Adipocyte (in vitro differentiated cells): ENCODE measurements around the gene CDCP1.
"Not testable (repeated sequence)": the region's sequence is repeated elsewhere in the genome, so short reads cannot be mapped to it uniquely, and the experiment has no call there.

Experiments
- DNase-seq: peaks from one replicate; pipeline ENCODE4 v3.0.0-alpha.2; 2015; ENCODE audit warnings: low read depth
- H3K27me3 ChIP-seq: replicated peaks from 2 replicates; pipeline ENCODE4 v1.7.0; 2013; ENCODE audit warnings: mild to moderate bottlenecking, low read length, moderate library complexity; ENCODE audit not compliant: control insufficient read depth, insufficient read depth
- H3K36me3 ChIP-seq: 2 replicates; pipeline ENCODE4 v1.7.0; 2013; ENCODE audit warnings: low read length, mild to moderate bottlenecking, moderate library complexity; ENCODE audit not compliant: control insufficient read depth, insufficient read depth, severe bottlenecking
- H3K4me1 ChIP-seq: 2 replicates; pipeline ENCODE4 v1.7.0; 2013; ENCODE audit warnings: mild to moderate bottlenecking, low read length, moderate library complexity; ENCODE audit not compliant: control insufficient read depth, insufficient read depth
- H3K4me3 ChIP-seq: 2 replicates; pipeline ENCODE4 v1.7.0; 2013; ENCODE audit warnings: mild to moderate bottlenecking, low read length, moderate library complexity
- H3K9ac ChIP-seq: 2 replicates; pipeline ENCODE4 v1.7.0; 2013; ENCODE audit warnings: mild to moderate bottlenecking, low read length, moderate library complexity
- H3K9me3 ChIP-seq: 2 replicates; pipeline ENCODE4 v1.7.0; 2013; ENCODE audit warnings: mild to moderate bottlenecking, low read length, moderate library complexity; ENCODE audit not compliant: control insufficient read depth

CDCP1 gene

DNA sequence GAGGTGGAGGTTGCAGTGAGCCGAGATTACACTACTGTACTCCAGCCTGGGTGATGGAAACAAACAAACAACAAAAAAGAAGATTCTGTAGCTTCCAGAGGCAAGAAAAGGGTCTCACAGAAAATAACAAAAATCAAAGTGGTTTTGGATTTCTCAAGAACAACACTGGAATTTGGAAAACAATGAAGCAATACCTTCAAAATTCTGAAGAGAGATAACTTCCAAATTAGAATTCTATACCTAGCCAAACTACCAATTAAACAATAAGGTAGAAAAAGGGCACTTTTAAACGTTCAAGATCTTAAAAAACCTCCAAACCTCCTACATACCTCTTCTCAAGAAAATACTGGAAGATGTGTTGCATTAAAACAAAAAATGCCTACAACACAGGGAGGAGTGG is 4.9 kb upstream of the CDCP1 start:
- no peak overlapping the region for H3K4me3 ChIP-seq
- DNase-seq: no peak
- H3K27me3 ChIP-seq: no peaks in the 10 kb centered on the region
- peaks cover 9% of the 10 kb centered on the region for H3K4me1 ChIP-seq
- no peak overlapping the region for H3K9ac ChIP-seq
- H3K9me3 ChIP-seq: peaks cover 9% of the 10 kb centered on the region
- no peaks in the 10 kb centered on the region for H3K36me3 ChIP-seq

DNA sequence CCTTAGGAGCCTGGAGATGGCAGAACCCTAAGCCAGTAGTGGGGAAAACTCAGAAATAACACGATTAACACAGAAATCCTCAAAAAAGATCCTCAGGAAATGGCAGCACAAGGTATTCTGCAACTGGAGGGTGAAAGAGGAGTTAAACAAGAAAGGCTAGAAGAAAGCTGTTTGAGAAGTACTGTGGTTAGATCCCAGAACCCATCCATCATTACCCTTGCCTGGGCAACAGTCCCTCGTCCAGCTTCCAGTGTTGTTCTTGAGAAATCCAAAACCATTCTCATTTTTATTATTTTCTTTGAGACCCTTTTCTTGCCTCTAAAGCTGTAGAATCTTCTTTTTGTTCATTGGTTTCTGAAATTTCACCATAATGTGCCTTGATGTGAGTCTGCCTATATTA is 2.7 kb upstream of the CDCP1 start:
- Histone ChIP-seq H3K4me1 (peaks cover 9% of the 10 kb centered on the region), H3K36me3 (no peaks in the 10 kb centered on the region), H3K9me3 (peaks cover 9% of the 10 kb centered on the region), H3K4me3 (no peak overlapping the region), H3K27me3 (peaks cover 3% of the 10 kb centered on the region), H3K9ac (no peak overlapping the region)
- DNase-seq: no peak

DNA sequence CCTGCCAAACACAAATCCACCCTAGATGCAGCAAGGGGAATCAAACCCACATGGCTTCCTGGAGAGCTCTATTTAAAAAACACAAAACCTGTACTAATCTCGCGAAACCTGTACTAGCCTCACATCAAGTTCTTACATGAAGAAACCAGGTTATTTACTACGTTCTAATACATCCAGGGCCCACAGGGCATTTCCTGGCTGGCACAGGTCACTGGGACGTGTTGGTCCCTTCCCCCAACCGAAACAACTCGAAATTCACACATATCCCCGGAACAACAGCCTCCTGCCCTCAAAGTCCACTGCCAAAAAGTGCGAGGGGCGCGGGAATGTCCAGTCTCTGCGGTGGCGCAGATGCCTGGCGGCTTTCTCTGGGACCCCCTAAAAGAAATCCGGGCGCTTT is 955 bp downstream of the CDCP1 start:
- no peaks in the 10 kb centered on the region for H3K9me3 ChIP-seq
- peak overlapping the region; percentile 61 for H3K9ac ChIP-seq
- no peaks in the 10 kb centered on the region for H3K36me3 ChIP-seq
- peak overlapping the region; percentile 87 for H3K4me3 ChIP-seq
- peaks cover 6% of the 10 kb centered on the region for H3K4me1 ChIP-seq
- no peak for DNase-seq
- peaks cover 3% of the 10 kb centered on the region for H3K27me3 ChIP-seq

GRCh38 chr3:45143673-45144671 is 2.2 kb downstream of the CDCP1 start:
- Histone ChIP-seq H3K9me3 (no peaks in the 10 kb centered on the region), H3K27me3 (peaks cover 3% of the 10 kb centered on the region), H3K9ac (no peak overlapping the region), H3K4me1 (peaks cover 17% of the 10 kb centered on the region), H3K4me3 (no peak overlapping the region), H3K36me3 (no peaks in the 10 kb centered on the region)
- no peak for DNase-seq

DNA sequence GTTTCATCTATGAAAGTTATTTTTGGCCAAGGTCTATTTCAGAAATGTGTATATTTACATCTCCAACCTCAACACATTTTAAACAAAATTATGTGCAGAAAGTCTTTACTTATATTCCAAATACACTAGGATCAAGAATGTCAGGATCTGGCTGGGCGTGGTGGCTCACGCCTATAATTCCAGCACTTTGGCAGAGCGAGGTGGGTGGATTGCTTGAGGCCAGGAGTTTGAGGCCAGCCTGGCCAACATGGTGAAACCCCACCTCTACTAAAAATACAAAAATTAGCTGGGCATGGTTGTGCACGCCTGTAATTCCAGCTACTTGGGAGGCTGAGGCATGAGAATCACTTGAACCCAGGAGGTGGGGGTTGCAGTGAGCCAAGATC is 5.4 kb downstream of the CDCP1 start:
- H3K36me3 ChIP-seq, H3K9me3 ChIP-seq, H3K9ac ChIP-seq, DNase-seq, H3K4me3 ChIP-seq, H3K27me3 ChIP-seq: not testable (repeated sequence)
- H3K4me1 ChIP-seq: peaks cover 34% of the 10 kb centered on the region

- H3K4me1 ChIP-seq: peaks cover 35% of the 10 kb centered on the region
- DNase-seq: no peak
- no peak overlapping the region for H3K9ac ChIP-seq
- no peaks in the 10 kb centered on the region for H3K27me3 ChIP-seq
- H3K9me3 ChIP-seq: no peaks in the 10 kb centered on the region
- H3K4me3 ChIP-seq: no peak overlapping the region
- H3K36me3 ChIP-seq: no peaks in the 10 kb centered on the region
Measured at GRCh38 chr3:45140141-45140769, 5.9 kb downstream of the CDCP1 start.

- H3K9ac ChIP-seq: peak overlapping the region; percentile 28
- no peak for DNase-seq
Measured at GRCh38 chr3:45139372-45140140, 6.6 kb downstream of the CDCP1 start.

DNA sequence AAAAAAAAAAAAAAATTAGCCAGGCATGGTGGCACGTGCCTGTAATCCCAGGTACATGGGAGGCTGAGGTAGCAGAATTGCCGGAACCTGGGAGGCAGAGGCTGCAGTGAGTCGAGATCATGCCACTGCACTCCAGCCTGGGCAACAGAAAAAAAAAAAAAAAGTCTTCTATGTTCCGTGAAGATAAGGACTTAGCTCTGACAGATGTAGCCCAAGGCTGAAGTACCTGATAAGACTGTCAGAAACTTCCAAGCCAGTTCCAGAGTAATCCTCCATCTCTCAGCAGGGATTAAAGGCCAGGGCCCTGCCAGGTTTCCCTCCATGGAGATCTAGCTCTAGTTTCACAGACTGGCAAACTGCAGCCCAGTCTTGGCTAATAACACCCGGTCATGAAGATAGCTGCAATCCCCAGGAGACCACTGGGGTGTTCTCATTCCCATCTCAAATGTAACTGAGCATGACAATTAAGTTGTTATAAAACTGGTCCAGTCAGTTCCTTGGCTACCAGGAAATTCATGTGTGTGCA is 8.5 kb downstream of the CDCP1 start:
- Histone ChIP-seq H3K4me3 (no peak overlapping the region), H3K9ac (no peak overlapping the region), H3K4me1 (peaks cover 43% of the 10 kb centered on the region), H3K27me3 (no peaks in the 10 kb centered on the region), H3K9me3 (no peaks in the 10 kb centered on the region), H3K36me3 (no peaks in the 10 kb centered on the region)
- DNase-seq: no peak

More at GRCh38 chr3:45139372-45140140, 6.6 kb downstream of the CDCP1 start:
- no peaks in the 10 kb centered on the region for H3K27me3 ChIP-seq
- peaks cover 39% of the 10 kb centered on the region for H3K4me1 ChIP-seq
- no peaks in the 10 kb centered on the region for H3K36me3 ChIP-seq
- H3K9me3 ChIP-seq: no peaks in the 10 kb centered on the region
- peak overlapping the region; percentile 38 for H3K4me3 ChIP-seq

DNA sequence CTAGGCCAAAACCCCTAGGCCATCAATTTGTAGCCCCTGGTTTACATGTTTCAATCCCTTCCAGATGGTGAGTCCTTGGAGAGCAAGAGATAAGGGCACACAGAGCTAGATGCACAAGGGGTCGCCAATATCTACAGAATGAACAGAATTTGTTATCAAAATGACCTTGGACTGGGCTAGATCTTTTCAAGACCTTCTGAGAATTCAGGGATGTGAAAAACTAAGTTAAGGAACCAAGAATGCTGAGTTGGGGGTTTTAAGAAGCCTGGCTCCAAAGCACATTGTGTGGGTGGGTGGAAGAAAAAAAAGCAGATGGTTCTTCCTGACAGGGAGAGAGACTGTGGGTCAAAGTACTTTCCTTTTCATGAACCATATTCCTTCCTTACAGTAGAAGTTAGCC is 10.2 kb downstream of the CDCP1 start:
- H3K27me3 ChIP-seq: no peaks in the 10 kb centered on the region
- no peaks in the 10 kb centered on the region for H3K36me3 ChIP-seq
- H3K9ac ChIP-seq: no peak overlapping the region
- no peak for DNase-seq
- peaks cover 43% of the 10 kb centered on the region for H3K4me1 ChIP-seq
- no peak overlapping the region for H3K4me3 ChIP-seq
- no peaks in the 10 kb centered on the region for H3K9me3 ChIP-seq

GRCh38 chr3:45134758-45135521 is 11.2 kb downstream of the CDCP1 start:
- Histone ChIP-seq H3K9ac (no peak overlapping the region), H3K9me3 (no peaks in the 10 kb centered on the region), H3K36me3 (no peaks in the 10 kb centered on the region), H3K4me3 (no peak overlapping the region), H3K4me1 (peaks cover 42% of the 10 kb centered on the region), H3K27me3 (no peaks in the 10 kb centered on the region)
- DNase-seq: peak; percentile 62
